GM23248 (cell line): Measurements from ENCODE around the gene RBMS3. TPM values are rescaled to one million over a fixed set of nuclear protein-coding genes. Genes with fewer than 3 reads are reported as not detected.
A peak's percentile ranks its signal among the peaks of the same experiment; 100 is the strongest.

Source experiments
- DNase-seq: peaks from one replicate; pipeline ENCODE4 v3.0.0-alpha.2; 2015
- H2AFZ ChIP-seq: fragments of 200-600 bp; sonication (generic); 2 replicates; pipeline ENCODE4 v1.6.1; 2016; ENCODE audit warnings: antibody characterized with exemption
- H3F3A ChIP-seq: fragments of 200-600 bp; sonication (generic); 2 replicates; pipeline ENCODE4 v1.6.1; 2016; ENCODE audit warnings: mild to moderate bottlenecking, antibody characterized with exemption, mixed run types; ENCODE audit not compliant: insufficient read depth
- H3K27ac ChIP-seq: fragments of 200-600 bp; sonication (generic); 2 replicates; pipeline ENCODE4 v1.5.1; 2016; ENCODE audit warnings: mild to moderate bottlenecking
- H3K27me3 ChIP-seq: fragments of 200-600 bp; sonication (generic); replicated peaks from 2 replicates; pipeline ENCODE4 v1.6.1; 2016; ENCODE audit warnings: mild to moderate bottlenecking; ENCODE audit not compliant: insufficient read depth
- H3K36me3 ChIP-seq: fragments of 200-600 bp; sonication (generic); 2 replicates; pipeline ENCODE4 v1.6.1; 2016; ENCODE audit warnings: low read depth, mild to moderate bottlenecking
- H3K4me1 ChIP-seq: fragments of 200-600 bp; sonication (generic); 2 replicates; pipeline ENCODE4 v1.6.1; 2016; ENCODE audit warnings: mild to moderate bottlenecking; ENCODE audit not compliant: insufficient read depth
- H3K4me2 ChIP-seq: fragments of 200-600 bp; sonication (generic); one replicate; pipeline ENCODE4 v1.6.1; 2016; ENCODE audit warnings: mild to moderate bottlenecking; ENCODE audit not compliant: unreplicated experiment
- H3K4me3 ChIP-seq: fragments of 200-600 bp; sonication (generic); 2 replicates; pipeline ENCODE4 v1.5.1; 2016; ENCODE audit warnings: mild to moderate bottlenecking
- H3K79me2 ChIP-seq: fragments of 200-600 bp; sonication (generic); 2 replicates; pipeline ENCODE4 v1.6.1; 2016; ENCODE audit warnings: mild to moderate bottlenecking; ENCODE audit not compliant: insufficient read depth
- H3K9ac ChIP-seq: fragments of 200-600 bp; sonication (generic); 2 replicates; pipeline ENCODE4 v1.6.1; 2016; ENCODE audit warnings: mild to moderate bottlenecking
- H3K9me2 ChIP-seq: fragments of 200-600 bp; sonication (generic); 2 replicates; pipeline ENCODE4 v1.6.1; 2016; ENCODE audit warnings: mixed run types, mild to moderate bottlenecking, moderate library complexity; ENCODE audit not compliant: insufficient read depth
- H3K9me3 ChIP-seq: fragments of 200-600 bp; sonication (generic); one replicate; pipeline ENCODE4 v1.6.1; 2017; ENCODE audit warnings: low read depth
- H4K20me1 ChIP-seq: fragments of 200-600 bp; sonication (generic); 2 replicates; pipeline ENCODE4 v1.6.0; 2016; ENCODE audit not compliant: insufficient read depth
- EZH2 ChIP-seq: fragments of 200-600 bp; sonication (generic); IDR thresholded peaks from 2 replicates; pipeline ENCODE4 v1.6.1; 2018; ENCODE audit warnings: antibody characterized with exemption, mild to moderate bottlenecking; ENCODE audit not compliant: insufficient read depth, poor library complexity, severe bottlenecking
- EZH2phosphoT487 ChIP-seq: fragments of 200-600 bp; sonication (generic); IDR thresholded peaks from 2 replicates; pipeline ENCODE4 v1.6.1; 2018; ENCODE audit warnings: antibody characterized with exemption, moderate library complexity, mild to moderate bottlenecking, low read depth; ENCODE audit not compliant: insufficient read depth
- WGBS, 2 experiments: methylation state at CpG; one replicate each; pipeline ENCODE4 v1.1.6; 2015 to 2017; ENCODE audit warnings: low lambda C conversion rate in 2 of 2, low coverage in 1 of 2; ENCODE audit errors: missing lambda C conversion rate in 2 of 2; 5-methylcytosine and 5-hydroxymethylcytosine counted together
- in situ Hi-C: fragments of 300-500 bp; cut with MboI; formaldehyde crosslinking; loops from 2 replicates; pipeline ENCODE4 v1.15.0; 2020
- polyA plus RNA-seq: library from polyadenylated mRNA; unstranded; fragments of >200 nt; fragmentation: Nextera tagmentation; extraction: Ambion mirVana; gene quantifications from 2 replicates; pipeline ENCODE4 v1.2.1, GENCODE V29; 2016
- total RNA-seq: library from RNA; depleted of rRNA; stranded (reverse); fragments of >200 nt; shearing (Covaris generic); gene quantifications from 2 replicates; pipeline ENCODE4 v1.2.3, GENCODE V29; 2014

RBMS3 gene
- total and polyA plus RNA-seq, 2 experiments from 2014 or later, result 40.0 to 94.3 TPM

DNA sequence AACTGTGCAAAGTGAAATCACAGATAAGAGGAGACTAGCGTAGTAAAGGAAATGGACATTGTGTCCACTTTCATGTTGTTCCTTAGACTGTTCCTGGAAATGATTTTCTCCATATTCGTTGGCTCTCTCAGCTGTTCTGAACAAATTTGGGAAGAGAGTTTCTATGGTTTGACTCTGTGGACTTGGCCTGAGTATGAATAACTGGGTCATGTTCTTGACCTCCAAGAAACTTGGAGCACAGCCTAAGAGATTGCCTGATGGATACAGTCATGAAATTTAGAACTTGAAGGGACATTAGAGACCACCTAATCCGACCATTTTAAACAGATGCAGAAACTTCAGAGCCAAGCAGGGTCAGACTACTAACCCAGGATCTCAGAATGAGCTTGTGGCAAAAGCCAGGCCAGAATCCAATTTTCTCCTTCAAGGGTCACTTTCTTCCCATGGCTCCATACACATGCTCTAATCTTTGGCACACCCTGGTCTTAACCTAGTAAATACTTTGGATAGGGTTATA is 430.4 kb downstream of the RBMS3 start:
- in situ Hi-C loops, result no loop called here
- TF ChIP-seq EZH2phosphoT487 (no peak), EZH2 (no peak)
- no peak overlapping the region for H3K9ac ChIP-seq

GRCh38 chr3:29716213-29716612 is 435.3 kb downstream of the RBMS3 start:
- Histone ChIP-seq H3K4me3 (no peak overlapping the region), H3K9me2 (no peaks in the 10 kb centered on the region), H2AFZ (no peak overlapping the region), H3K9me3 (no peaks in the 10 kb centered on the region), H3K4me2 (no peak overlapping the region), H3K9ac (no peak overlapping the region), H3K27ac (no peak overlapping the region), H3K79me2 (peaks cover 26% of the 10 kb centered on the region; the same call in 1 of the 2 replicates), H3K36me3 (no peaks in the 10 kb centered on the region), H3K4me1 (0 out of 2 replicates have a peak, but pooled peaks cover 4% of the 10 kb centered on the region), H4K20me1 (no peaks in the 10 kb centered on the region), H3F3A (no peaks in the 10 kb centered on the region), H3K27me3 (no peaks in the 10 kb centered on the region)
- WGBS, 2 experiments, result 97 to 98% methylated on average over 2 of the region's 2 CpGs
- in situ Hi-C loops, result no loop called here
- TF ChIP-seq EZH2 (no peak), EZH2phosphoT487 (no peak)
- no peak for DNase-seq

More for the DNA sequence above, 430.4 kb downstream of the RBMS3 start:
- Histone ChIP-seq H3K9me2 (no peaks in the 10 kb centered on the region; the same call in 1 of the 2 replicates), H4K20me1 (no peaks in the 10 kb centered on the region), H3K4me3 (no peak overlapping the region), H3K9me3 (no peaks in the 10 kb centered on the region), H3K4me2 (no peak overlapping the region), H3F3A (no peaks in the 10 kb centered on the region), H3K27ac (no peak overlapping the region), H3K27me3 (no peaks in the 10 kb centered on the region), H2AFZ (no peak overlapping the region), H3K4me1 (no peaks in the 10 kb centered on the region), H3K79me2 (peaks cover 19% of the 10 kb centered on the region), H3K36me3 (peaks cover 4% of the 10 kb centered on the region; the same call in 1 of the 2 replicates)
- DNase-seq, result no peak
- 51 to 60% methylated on average over 3 of the region's 3 CpGs for WGBS, 2 experiments

- Histone ChIP-seq H3K9ac (no peak overlapping the region), H3K27ac (no peak overlapping the region), H3K4me2 (no peak overlapping the region), H3K4me1 (0 out of 2 replicates have a peak, but pooled peaks cover 5% of the 10 kb centered on the region), H3F3A (no peaks in the 10 kb centered on the region), H3K79me2 (peaks cover 23% of the 10 kb centered on the region; the same call in 1 of the 2 replicates), H3K36me3 (no peaks in the 10 kb centered on the region), H3K4me3 (no peak overlapping the region), H3K9me2 (no peaks in the 10 kb centered on the region), H4K20me1 (no peaks in the 10 kb centered on the region), H3K27me3 (no peaks in the 10 kb centered on the region), H3K9me3 (no peaks in the 10 kb centered on the region), H2AFZ (no peak overlapping the region)
- in situ Hi-C loops, result no loop called here
- peak; percentile 17 for DNase-seq
- TF ChIP-seq EZH2 (no peak), EZH2phosphoT487 (no peak)
- 69 to 73% methylated on average over 3 of the region's 3 CpGs for WGBS, 2 experiments
Measured at GRCh38 chr3:29718661-29719065, 437.8 kb downstream of the RBMS3 start.

DNA sequence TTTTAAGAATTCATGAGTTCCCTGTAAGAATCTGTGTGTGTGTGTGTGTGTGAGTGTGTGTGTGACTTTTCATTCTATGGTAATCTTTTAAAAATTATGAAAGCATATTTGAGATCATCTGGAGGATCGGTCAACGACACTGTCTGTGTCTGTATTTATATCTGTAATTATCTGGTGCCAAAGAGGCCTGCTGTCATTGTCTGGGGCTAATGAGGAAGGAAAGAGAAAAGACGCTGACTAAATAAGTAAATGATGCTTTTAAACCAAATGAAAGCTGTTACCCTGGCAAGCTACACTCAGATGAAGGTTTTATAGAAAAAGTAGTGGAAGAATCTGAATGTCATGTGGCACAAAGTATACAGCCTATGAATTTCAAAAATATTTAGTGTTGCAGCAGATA is 439.8 kb downstream of the RBMS3 start:
- no peak overlapping the region for H2AFZ ChIP-seq
- no peaks in the 10 kb centered on the region for H3K27me3 ChIP-seq
- H3K4me3 ChIP-seq, result no peak overlapping the region
- in situ Hi-C loops, result no loop called here
- no peaks in the 10 kb centered on the region for H3K9me2 ChIP-seq
- no peaks in the 10 kb centered on the region for H4K20me1 ChIP-seq
- H3K9ac ChIP-seq, result no peak overlapping the region
- 26 to 39% methylated on average over 3 of the region's 3 CpGs for WGBS, 2 experiments
- H3K9me3 ChIP-seq, result no peaks in the 10 kb centered on the region
- no peak for TF ChIP-seq EZH2phosphoT487
- no peak for TF ChIP-seq EZH2
- no peaks in the 10 kb centered on the region for H3F3A ChIP-seq
- H3K4me1 ChIP-seq, result 0 out of 2 replicates have a peak, but pooled peaks cover 12% of the 10 kb centered on the region
- H3K27ac ChIP-seq, result no peak overlapping the region
- no peak for DNase-seq
- peaks cover 2% of the 10 kb centered on the region; the same call in 1 of the 2 replicates for H3K36me3 ChIP-seq
- peaks cover 23% of the 10 kb centered on the region; the same call in 1 of the 2 replicates for H3K79me2 ChIP-seq
- no peak overlapping the region for H3K4me2 ChIP-seq
